Activated T-cell treated with anti-CD3 and anti-CD28 coated beads for 48 hours (primary cell): ENCODE results near the gene CA11.
"Not testable (repeated sequence)": the region's sequence is repeated elsewhere in the genome, so short reads cannot be mapped to it uniquely, and the experiment has no call there.

Experiments used
- DNase-seq: peaks from one replicate; pipeline ENCODE4 v3.0.0-alpha.2; 2020; ENCODE audit warnings: low read depth

Gene CA11

GRCh38 chr19:48646001-48646721, at the start of gene CA11:
Gene CA11 (minus strand): TSS chr19:48646187. CDS start chr19:48645632, 555 bp downstream.
- DNase-seq, result peak; percentile 87

- DNase-seq, result not testable (repeated sequence)
Measured at GRCh38 chr19:48693629-48694028, 47.6 kb upstream of the CA11 start.

- DNase-seq, result no peak
Measured at GRCh38 chr19:48689449-48689848, 43.5 kb upstream of the CA11 start.

- DNase-seq, result no peak
Measured at GRCh38 chr19:48687776-48688175, 41.8 kb upstream of the CA11 start.

- not testable (repeated sequence) for DNase-seq
Measured at GRCh38 chr19:48686637-48687036, 40.6 kb upstream of the CA11 start.

DNA sequence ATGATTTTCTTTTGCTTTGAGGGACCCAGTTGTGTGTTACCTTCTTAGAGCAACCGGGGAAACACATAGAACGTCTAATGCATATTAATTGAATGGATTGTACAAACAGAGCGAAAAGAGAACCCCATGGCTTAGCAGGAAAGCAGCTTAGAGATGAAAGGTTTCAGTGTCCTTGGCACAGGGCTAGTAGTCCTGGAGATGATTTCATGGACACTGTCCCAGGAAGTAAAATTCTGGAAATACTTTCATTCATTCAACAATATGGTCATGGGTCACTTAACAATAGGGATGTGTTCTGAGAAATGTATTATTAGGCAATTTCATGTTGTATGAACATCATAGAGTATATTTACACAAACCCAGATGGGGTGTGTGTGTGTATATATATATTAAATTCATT, 40.1 kb upstream of the CA11 start:
- no peak for DNase-seq

GRCh38 chr19:48685583-48685982, 39.6 kb upstream of the CA11 start:
- DNase-seq, result no peak

DNA sequence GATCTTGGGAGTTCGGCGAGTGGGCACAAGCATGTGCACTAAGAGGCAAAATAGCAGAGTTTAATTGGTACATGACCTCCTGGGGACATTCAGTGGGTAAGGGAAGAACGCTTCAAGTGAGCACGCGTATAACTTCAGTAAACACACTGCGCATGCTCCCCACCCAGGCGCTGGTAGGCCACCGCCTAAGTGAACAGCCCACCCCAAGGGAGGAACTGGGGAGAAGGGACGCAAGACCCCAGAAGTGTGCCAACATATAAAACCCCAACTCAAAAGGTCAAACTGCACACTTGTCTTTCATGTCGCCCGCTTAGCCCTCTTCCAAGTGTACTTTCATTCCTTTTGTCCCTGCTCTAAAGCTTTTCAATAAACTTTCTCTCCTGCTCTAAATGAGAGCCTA, 37.4 kb upstream of the CA11 start:
- DNase-seq, result peak; percentile 13

- DNase-seq, result no peak
Measured at GRCh38 chr19:48681127-48681470, 35.1 kb upstream of the CA11 start.

- no peak for DNase-seq
Measured at GRCh38 chr19:48680436-48681126, 34.6 kb upstream of the CA11 start.

GRCh38 chr19:48680006-48680405, 34.0 kb upstream of the CA11 start:
- DNase-seq, result not testable (repeated sequence)

- DNase-seq, result no peak
Measured at GRCh38 chr19:48678201-48678600, 32.2 kb upstream of the CA11 start.

DNA sequence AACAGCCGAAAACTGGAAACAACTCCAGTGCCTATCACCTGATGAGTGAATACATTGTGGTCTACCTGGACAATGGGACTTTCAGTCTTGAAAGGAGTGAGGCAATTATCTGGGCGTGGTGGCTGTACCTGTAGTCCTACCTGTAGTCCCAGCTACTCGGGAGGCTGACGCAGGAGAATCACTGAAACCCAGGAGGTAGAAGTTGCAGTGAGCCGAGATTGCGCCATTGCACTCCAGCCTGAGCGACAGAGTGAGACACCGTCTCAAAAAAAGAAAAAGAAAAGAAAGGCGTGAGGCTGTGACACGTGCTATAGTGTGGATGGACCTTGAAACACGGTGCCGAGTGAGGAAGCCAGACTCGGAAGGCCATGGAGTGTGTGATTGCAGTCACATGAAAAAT, 30.9 kb upstream of the CA11 start:
- no peak for DNase-seq

DNA sequence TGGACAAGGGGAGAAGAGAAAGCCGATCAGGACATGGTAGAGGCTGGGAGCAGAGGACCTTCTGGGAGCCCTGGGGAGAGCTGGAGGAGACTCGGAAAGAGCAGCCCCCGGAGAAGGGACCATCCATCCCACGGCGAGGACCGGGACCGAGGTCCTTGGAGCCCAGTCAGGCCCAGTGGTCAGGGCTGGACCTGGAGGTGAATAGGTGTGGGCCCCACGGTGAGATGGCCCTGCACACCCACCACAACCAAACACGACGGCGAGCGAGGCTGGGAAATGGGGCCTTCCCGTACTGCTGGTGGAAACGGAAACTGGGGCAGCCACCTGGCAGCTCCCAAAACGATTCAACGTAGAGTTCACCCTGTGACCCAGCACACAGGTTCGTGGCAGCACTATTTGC, 30.5 kb upstream of the CA11 start:
- DNase-seq, result no peak

- DNase-seq, result peak; percentile 65
Measured at GRCh38 chr19:48674921-48675824, 29.2 kb upstream of the CA11 start.

- no peak for DNase-seq
Measured at GRCh38 chr19:48674216-48674809, 28.3 kb upstream of the CA11 start.

GRCh38 chr19:48673436-48674100, 27.6 kb upstream of the CA11 start:
- no peak for DNase-seq

GRCh38 chr19:48672994-48673393, 27.0 kb upstream of the CA11 start, which contains the start of gene NTN5:
Gene NTN5 (minus strand): TSS chr19:48673017. CDS start chr19:48670986, 2,031 bp downstream.
- no peak for DNase-seq

DNA sequence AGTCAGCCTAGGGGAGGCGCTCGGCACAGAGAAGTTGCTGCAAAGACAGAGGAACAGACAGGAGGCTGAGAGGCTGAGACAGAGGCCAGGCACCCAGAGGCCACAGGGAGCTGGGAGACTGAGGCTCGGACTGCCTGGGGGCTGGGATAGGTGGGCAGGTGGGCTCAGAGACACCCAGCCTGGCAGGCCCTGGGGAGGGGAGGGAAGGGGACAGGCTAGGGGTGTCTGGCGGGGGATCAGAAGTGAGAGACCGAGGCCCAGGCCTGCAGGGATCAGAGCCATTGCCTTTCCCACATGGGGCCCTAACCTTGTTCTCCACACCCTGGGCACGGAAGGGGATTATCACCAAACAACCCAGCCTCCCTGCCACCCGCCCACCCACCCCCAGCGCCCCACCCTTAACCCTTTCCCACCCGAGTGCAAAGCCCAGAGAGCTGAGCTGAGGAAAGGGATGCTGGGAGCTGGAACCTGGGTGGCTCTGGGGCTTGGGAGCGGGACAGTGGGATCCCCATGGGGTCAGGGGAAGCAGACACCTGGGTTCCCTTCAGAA, 25.5 kb upstream of the CA11 start:
- no peak for DNase-seq

GRCh38 chr19:48670699-48671445, 24.9 kb upstream of the CA11 start:
- DNase-seq, result no peak
